Progenitor cell of endocrine pancreas (in vitro differentiated cells): ENCODE measurements around the gene OR52M1. TPM values are rescaled to one million over a fixed set of nuclear protein-coding genes. Genes with fewer than 3 reads are reported as not detected.

ENCODE experiments used
- DNase-seq: peaks from one replicate; pipeline ENCODE4 v3.0.0; 2021; ENCODE audit warnings: low spot score; ENCODE audit not compliant: unreplicated experiment
- H3K27ac Mint-ChIP-seq: 2 replicates; pipeline ENCODE4 v1.8.0; 2021; ENCODE audit warnings: mild to moderate bottlenecking, moderate library complexity, mixed read lengths
- H3K27me3 Mint-ChIP-seq: 2 replicates; pipeline ENCODE4 v1.8.0; 2021; ENCODE audit warnings: mixed read lengths
- H3K36me3 Mint-ChIP-seq: 2 replicates; pipeline ENCODE4 v1.8.0; 2022; ENCODE audit warnings: mixed read lengths; ENCODE audit not compliant: insufficient read depth
- H3K4me1 Mint-ChIP-seq: 2 replicates; pipeline ENCODE4 v1.8.0; 2021; ENCODE audit warnings: low read depth, mixed read lengths
- H3K4me3 Mint-ChIP-seq: 2 replicates; pipeline ENCODE4 v1.8.0; 2021; ENCODE audit warnings: low read depth, mild to moderate bottlenecking, moderate library complexity, mixed read lengths
- H3K9me3 Mint-ChIP-seq: 2 replicates; pipeline ENCODE4 v1.8.0; 2021; ENCODE audit warnings: low read depth, mixed read lengths
- total RNA-seq: library from RNA; stranded (reverse); gene quantifications from 2 replicates; pipeline ENCODE4 v1.2.1, GENCODE V29; 2021
- TF ChIP-seq, protein P1 (sequence below): fragments of 200-600 bp; sonication (generic); IDR thresholded peaks from one replicate; pipeline ENCODE4 v1.5.0; 2021; ENCODE audit warnings: antibody characterized with exemption, mild to moderate bottlenecking; ENCODE audit not compliant: unreplicated experiment

OR52M1 gene
- total RNA-seq, 1 donor from 2014 or later, result not detected

DNA sequence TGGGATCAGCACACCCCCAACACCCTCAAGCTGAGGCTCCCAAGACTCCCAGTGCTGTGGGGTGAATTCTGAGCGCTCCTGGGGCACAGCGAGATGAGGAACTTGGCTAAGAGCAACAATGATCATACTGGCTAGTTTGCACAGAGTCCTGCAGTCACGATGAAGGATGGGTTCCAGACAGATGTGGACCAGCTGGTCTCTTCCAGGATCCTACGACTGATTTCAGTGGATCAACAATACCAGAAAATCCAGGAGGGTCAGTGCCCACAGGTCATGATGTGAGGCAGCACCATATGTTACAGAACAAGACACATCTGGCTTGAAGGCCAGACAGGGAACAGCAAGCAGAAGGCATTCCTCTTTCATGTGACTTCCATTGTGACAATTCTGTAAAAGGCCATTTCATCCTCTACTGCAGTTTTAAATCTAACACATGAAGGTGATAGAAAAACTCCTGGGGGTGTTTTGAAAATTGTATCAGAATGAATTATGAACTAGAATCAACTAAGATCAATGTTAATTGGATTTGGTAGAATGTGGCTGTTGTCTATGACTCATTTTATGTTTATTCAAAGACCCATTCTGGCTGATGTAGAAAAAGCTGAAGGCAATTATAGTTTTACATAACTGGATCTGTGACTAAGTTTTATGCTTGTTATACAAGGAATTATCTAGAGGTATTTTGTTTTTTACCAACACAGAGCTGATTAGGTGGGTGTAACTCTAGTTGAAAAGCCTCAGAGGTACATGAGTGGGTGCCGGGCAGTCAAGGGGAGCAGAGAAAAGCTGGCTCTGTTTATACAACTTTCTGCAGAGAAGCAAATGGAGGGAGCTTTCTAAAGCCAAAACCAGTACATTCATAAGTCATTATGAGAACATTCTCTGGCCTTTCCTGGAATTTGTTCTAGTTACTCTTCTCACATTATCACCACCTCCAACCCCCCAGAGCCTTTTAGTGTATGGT is 33.4 kb upstream of the OR52M1 start:
- Mint-ChIP-seq H3K27ac (no peak overlapping the region), H3K9me3 (peaks cover 9% of the 10 kb centered on the region), H3K4me1 (no peaks in the 10 kb centered on the region), H3K36me3 (no peaks in the 10 kb centered on the region), H3K4me3 (no peak overlapping the region), H3K27me3 (peaks cover 17% of the 10 kb centered on the region)
- DNase-seq, result no peak
- TF ChIP-seq, protein P1, sequence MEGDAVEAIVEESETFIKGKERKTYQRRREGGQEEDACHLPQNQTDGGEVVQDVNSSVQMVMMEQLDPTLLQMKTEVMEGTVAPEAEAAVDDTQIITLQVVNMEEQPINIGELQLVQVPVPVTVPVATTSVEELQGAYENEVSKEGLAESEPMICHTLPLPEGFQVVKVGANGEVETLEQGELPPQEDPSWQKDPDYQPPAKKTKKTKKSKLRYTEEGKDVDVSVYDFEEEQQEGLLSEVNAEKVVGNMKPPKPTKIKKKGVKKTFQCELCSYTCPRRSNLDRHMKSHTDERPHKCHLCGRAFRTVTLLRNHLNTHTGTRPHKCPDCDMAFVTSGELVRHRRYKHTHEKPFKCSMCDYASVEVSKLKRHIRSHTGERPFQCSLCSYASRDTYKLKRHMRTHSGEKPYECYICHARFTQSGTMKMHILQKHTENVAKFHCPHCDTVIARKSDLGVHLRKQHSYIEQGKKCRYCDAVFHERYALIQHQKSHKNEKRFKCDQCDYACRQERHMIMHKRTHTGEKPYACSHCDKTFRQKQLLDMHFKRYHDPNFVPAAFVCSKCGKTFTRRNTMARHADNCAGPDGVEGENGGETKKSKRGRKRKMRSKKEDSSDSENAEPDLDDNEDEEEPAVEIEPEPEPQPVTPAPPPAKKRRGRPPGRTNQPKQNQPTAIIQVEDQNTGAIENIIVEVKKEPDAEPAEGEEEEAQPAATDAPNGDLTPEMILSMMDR, result no peak

DNA sequence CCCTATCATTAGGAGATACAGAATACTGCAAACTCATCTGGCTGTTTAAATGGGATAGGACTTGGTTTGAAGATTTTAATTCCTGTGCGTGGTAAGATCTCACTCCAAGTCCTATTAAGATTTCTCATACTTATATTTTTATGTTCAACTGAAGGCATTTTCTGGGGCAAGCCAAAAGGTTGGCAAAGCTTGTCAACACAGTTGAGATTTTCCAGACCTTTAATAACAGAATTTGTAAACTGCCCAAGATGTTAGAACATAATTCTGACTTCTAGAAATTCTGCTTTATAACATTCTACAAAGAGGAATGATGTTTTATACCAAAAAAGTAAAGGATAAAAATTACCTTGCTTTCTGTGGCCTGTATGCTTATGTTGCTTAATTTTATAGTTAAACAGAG is 30.8 kb upstream of the OR52M1 start:
- Mint-ChIP-seq H3K4me3 (no peak overlapping the region), H3K27me3 (peaks cover 13% of the 10 kb centered on the region), H3K36me3 (no peaks in the 10 kb centered on the region), H3K4me1 (no peaks in the 10 kb centered on the region), H3K9me3 (no peaks in the 10 kb centered on the region), H3K27ac (no peak overlapping the region)
- TF ChIP-seq, protein P1, result no peak
- no peak for DNase-seq

DNA sequence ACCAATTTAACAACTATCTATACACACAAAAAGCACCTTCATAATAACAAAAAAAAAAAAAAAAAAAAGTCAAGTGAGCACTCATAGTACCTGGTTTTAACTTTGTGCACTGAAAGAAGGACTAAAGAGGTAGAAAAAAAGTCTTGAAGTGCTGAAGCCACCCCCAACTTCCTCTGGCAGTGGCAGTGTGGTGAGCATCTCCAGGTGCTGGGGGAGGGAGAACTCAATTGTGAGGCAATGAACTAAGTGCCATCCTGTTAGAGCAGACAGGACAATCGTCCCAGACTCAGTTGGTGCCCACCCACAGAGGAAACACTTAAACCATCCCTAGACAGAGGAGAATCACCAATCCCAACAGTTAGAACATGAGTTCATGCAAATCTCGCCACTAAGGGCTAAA is 22.7 kb upstream of the OR52M1 start:
- TF ChIP-seq, protein P1, result no peak
- Mint-ChIP-seq H3K27ac (no peak overlapping the region), H3K4me1 (no peaks in the 10 kb centered on the region), H3K36me3 (no peaks in the 10 kb centered on the region), H3K9me3 (no peaks in the 10 kb centered on the region), H3K27me3 (peaks cover 7% of the 10 kb centered on the region), H3K4me3 (no peak overlapping the region)
- DNase-seq, result no peak

DNA sequence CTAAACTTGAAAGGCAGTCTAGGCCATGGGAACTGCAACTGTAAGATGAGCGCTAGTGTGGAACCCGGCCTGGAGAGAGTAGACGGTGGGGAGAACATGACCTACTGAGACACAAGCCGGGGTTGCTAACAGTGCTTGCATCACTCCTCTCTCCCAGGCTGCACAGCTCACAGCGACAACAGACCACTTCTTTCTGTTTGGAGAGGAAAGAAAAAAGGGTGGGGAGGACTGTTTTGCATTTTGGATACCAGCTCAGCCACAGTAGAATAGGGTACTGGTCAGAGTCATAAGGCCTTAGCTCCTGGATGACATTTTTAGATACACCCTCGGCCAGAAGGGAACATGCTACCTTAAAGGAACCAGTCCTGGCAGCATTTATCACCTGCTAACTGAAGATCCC is 22.2 kb upstream of the OR52M1 start:
- Mint-ChIP-seq H3K4me1 (no peaks in the 10 kb centered on the region), H3K36me3 (no peaks in the 10 kb centered on the region), H3K4me3 (no peak overlapping the region), H3K27ac (no peak overlapping the region), H3K9me3 (no peaks in the 10 kb centered on the region), H3K27me3 (peaks cover 9% of the 10 kb centered on the region)
- DNase-seq, result no peak
- TF ChIP-seq, protein P1, result no peak

DNA sequence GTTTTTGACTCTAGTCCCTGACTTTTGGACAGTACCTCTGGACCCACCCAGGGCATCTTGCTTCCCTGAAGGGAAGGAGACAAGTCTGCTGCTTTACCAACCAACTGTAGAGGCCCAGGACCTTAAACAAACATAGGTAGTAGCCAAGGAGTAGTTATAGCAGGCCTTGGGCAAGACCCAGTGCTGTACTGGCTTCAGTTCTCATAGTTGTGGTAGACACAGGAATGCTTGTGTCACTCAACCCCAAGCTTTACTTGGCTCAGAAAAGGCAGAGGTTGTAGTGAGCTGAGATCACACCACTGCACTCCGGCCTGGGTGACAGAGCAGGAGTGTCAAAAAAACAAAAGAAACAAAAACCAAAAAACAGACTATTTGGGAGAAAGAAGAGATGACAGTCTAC is 21.3 kb upstream of the OR52M1 start:
- Mint-ChIP-seq H3K4me1 (no peaks in the 10 kb centered on the region), H3K9me3 (no peaks in the 10 kb centered on the region), H3K27ac (no peak overlapping the region), H3K27me3 (peaks cover 9% of the 10 kb centered on the region), H3K36me3 (no peaks in the 10 kb centered on the region), H3K4me3 (no peak overlapping the region)
- TF ChIP-seq, protein P1, result no peak
- no peak for DNase-seq
